HG03066 (cell line): Measurements from ENCODE around the gene CUL9.
"Not testable (repeated sequence)": the region's sequence is repeated elsewhere in the genome, so short reads cannot be mapped to it uniquely, and the experiment has no call there.

Source experiments
- ATAC-seq: cut with Tn5 transposase; IDR thresholded peaks from one replicate; pipeline ENCODE4 v1.9.1; 2021; ENCODE audit warnings: low read depth; ENCODE audit not compliant: unreplicated experiment

Gene CUL9

DNA sequence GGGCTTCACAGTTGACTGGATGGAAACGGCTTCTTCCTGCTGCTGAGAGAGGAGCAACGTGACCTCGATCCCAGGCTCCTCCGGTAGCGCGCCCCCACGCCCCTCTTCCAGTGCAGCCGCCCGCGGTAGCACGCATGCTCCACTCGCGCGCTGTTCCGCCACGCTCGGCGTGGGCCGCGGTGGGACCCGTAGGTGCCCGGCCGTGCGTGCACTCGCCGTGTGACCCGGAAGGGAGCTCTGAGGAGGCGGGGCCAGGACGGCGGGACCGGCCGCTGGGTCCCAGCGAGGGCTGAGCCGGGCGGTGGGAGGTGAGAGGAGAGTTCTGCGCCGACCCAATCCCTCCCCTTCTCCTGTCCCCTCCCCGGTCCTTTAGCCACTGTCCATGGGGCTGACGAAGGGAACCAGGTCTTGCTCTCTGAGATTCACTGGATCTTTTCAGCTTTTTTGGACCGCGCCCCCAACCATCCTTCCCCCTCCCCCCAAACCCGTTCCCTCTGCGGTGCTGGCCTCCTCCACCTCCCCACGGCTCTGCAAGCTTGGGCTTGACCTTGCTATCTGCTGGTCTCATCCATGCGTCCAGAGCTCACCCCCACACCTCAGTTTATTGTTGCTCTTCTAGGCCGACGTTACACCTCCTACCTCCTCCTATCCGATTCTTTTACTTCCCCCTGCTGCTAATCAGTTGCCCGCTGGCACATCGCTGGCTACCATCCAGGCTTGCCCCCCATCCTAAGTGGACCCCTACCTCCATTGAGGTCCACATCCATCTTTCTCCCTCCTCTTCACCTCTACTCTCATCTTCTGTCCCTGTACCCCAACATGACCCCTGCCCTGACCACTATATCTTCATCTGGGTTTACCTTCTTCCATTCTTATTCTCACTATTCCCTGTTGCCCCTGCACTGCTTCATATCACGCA is at the start of gene CUL9:
TSS of gene CUL9 (plus strand) at position 255 of the 919 bp plus-strand sequence. CDS start 2,115 bp downstream, outside the sequence.
- ATAC-seq: peak; percentile 87

DNA sequence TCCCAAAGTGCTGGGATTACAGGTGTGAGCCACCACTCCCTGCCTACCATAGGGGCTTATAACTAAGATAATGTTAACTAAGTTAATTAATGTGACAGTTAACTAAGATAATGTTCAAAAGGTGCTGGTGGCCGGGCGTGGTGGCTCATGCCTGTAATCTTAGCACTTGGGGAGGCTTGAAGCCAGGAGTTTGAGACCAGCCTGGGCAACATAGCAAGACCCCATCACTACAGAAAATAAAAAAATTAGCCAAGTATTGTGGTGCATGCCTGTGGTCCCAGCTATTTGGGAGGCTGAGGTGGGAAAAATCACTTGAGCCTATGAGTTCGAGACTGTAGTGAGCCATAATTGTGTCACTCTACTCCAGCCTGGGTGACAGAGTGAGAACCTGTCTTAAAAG is 43.7 kb upstream of the CUL9 start:
- no peak for ATAC-seq

DNA sequence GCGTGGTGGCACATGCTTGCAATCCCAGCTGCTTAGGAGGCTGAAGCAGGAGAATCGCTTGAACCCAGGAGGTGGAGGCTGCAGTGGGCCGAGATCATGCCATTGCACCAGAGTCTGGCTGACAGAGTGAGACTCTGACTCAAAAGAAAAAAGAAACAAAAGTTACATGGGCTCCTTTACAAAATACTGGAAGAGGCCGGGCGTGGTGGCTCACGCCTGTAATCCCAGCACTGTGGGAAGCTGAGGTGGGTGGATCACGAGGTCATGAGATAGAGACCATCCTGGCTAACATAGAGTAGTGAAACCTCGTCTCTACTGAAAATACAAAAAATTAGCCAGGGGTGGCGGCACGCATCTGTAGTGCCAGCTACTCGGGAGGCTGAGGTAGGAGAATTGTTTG is 42.0 kb upstream of the CUL9 start:
- ATAC-seq: not testable (repeated sequence)

DNA sequence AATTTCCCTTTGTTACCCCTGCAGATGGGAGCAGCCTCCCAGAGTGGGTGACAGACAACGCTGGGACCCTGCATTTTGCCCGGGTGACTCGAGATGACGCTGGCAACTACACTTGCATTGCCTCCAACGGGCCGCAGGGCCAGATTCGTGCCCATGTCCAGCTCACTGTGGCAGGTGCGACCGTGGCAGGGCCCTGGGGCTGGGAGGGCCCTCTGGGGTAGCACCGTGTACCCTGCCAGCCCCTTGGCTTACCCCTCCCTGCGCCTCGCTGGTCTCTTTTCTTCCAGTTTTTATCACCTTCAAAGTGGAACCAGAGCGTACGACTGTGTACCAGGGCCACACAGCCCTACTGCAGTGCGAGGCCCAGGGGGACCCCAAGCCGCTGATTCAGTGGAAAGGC is 40.4 kb upstream of the CUL9 start:
- ATAC-seq: no peak

DNA sequence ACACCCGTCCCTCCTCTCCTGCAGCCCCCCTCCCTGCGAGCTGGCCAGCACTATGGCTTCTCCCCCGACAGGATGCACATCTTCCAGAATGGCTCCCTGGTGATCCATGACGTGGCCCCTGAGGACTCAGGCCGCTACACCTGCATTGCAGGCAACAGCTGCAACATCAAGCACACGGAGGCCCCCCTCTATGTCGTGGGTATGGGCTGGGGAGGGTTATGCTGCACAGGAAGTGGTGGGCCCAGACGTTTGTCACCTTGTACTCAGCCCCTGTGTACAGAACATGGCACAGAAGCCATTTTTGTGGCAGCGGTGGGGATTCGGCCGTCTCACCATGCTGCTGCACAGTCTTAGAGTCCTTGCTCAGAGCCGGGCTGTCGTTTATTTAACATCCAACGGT is 39.9 kb upstream of the CUL9 start:
- ATAC-seq: no peak

DNA sequence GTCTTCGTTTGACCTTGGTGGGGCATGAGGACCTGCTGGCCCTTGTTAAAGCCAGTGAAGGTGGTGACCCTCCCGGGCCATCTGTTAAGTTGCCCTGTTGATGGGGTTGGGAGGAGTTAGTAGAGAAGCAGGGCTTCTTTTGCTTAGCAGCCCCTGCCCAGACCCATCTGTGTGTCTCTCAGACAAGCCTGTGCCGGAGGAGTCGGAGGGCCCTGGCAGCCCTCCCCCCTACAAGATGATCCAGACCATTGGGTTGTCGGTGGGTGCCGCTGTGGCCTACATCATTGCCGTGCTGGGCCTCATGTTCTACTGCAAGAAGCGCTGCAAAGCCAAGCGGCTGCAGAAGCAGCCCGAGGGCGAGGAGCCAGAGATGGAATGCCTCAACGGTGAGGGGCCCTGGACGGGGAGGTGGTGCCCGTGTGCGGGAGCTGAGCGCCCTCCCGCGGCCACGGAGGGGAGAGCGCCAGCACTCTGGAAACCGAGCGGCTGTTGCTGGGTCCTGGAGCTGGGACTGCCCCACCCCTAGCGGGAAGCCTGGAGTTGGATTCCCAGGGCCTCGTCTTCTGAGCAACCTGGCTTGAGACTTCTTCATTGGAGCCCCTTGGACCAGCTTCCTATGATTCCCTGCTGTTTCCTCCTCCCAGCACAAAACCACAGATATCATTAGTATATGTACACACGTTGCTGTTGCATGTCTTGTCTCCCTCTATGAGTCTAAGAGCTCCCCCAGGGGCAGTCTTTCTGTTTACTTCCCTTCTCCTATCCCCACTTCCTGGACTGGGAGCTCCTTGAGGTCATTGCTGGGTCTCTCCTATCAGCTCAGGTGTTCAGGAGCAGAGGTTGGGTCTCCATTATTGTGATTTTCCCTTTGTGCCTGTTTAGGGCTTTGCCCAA is 38.5 kb upstream of the CUL9 start:
- ATAC-seq: no peak

DNA sequence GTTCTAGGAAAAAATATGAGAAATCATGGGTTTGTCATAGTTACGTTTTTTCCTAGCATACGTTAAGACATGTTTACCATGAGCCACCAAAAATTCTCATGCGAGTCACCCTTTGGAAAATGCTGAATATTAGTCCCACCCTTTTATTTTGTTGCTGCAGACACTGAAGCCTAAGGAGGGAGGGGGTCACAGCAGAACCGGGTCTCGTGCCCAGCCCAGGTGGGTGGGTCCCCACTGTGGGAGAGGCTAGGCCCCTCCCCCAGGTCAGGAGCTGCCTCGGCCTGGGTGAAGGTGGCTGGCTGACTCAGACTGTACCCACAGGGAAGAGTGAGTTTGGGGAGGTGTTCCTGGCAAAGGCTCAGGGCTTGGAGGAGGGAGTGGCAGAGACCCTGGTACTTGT is 37.1 kb upstream of the CUL9 start:
- ATAC-seq: no peak

DNA sequence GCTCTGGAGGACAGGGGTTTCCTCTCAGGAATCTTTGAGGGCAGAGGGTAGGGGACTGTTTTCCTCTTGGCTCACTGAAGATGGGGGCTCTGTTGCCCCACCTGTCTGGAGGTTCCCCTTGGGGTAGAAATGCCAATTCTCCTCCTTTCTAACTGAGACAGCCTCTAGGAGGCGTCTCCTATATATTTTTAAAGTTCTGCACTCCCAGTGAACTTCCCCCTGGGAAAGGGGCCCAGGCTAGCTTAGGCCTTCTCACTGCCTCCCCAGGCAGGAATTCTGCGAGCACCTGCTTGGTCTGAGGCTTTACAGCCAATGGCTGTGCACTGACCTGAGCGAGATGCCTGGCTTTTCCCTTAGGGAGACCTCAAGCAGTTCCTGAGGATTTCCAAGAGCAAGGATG is 35.7 kb upstream of the CUL9 start:
- ATAC-seq: no peak

DNA sequence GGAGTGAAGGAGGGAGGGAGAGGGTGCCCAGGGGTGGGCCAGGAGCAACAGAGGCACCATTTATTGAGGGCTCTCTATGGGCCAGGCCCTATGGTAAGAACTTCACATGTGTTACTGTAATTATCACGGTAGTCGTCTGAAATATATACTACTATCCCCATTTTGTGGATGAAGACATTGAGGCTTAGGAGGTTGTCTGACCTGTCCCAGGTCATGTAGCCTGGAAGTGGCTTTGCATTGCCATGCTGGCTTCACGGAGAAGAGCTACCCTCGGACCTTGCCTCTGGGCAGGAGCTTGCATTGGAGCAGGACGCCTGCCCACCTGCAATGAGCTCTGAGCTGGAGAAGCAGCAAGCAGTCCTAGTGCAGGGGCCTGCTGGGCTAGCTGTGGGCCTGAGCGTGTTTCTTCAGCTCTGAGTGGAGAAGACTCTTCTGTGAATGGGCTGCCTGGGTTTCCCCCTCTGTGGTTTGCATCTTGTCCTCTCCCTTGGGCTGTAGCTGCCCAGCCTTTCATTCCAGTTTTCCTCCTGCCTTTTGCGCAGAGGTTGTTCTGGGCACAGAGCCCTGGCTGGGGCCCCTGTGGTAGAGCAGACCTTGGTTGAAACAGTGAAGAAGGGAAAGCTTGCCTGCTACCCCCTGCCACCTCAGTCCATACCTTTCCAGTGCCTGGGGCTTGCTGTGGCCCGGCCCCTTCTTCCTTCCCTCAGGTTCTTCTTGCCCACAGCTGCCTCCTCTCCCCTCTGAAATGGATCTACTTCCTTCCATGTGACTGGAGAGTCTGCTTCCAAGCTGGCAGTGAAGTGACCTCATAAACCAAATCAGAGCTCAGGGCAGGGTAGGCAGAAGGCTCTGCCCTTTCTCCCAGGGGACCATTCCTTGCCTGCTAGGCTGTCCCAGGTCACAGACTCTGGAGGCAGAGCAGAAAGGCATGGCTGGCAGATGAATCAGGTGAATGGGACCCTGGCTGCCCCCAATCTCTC is 35.0 kb upstream of the CUL9 start:
- ATAC-seq: no peak

DNA sequence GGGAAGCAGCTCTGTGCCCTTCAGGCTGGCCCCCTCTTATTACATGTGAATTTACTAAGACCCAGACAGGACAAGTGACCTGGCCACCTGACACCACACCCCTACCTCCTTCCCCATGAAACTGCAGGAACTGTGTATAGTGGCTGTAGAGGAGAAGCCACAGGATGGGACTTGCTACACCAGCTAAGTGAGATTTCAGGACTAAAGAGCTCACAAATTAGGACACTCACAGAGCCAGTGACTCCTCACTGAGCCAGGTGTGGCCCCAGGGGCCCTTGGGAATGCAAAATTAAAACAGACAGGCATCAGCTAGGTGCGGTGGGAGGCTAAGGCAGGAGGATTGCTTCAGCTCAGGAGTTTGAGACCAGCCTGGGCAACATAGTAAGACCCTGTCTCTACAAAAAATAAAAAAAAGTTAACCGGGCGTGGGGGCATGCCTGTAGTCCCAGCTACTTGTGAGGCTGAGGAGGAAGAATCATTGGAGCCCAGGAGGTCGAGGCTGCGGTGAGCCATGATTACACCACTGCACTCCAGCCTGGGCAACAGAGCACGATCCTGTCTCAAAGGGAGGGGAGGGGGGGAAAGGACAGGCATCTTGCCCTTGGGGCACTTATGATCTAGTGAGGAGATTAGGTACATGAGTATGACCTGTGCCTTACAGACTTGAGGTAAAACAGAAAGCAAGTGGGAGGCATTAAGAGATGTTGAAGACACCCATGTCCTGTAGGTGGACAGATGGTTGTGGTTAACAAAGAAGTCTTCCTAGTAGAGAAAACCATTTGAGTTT is 34.1 kb upstream of the CUL9 start:
- ATAC-seq: no peak

DNA sequence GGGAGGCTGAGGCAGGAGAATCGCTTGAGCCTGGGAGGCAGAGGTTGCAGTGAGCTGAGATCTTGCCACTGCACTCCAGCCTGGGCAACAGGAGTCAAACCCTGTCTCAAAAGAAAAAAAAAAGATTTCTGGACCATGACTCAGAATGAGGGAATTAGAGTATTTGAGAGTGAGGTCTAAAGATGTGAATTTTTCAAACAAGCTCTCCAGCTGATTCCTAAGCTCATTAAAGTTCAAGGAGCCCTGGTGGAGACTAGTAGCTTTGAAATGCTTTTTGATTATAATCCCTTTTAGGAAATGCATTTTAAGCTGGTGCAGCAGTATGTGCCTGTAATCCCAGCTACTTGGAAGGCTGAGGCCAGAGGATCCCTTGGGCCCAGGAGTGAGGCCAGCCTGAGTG is 32.7 kb upstream of the CUL9 start:
- ATAC-seq: no peak

DNA sequence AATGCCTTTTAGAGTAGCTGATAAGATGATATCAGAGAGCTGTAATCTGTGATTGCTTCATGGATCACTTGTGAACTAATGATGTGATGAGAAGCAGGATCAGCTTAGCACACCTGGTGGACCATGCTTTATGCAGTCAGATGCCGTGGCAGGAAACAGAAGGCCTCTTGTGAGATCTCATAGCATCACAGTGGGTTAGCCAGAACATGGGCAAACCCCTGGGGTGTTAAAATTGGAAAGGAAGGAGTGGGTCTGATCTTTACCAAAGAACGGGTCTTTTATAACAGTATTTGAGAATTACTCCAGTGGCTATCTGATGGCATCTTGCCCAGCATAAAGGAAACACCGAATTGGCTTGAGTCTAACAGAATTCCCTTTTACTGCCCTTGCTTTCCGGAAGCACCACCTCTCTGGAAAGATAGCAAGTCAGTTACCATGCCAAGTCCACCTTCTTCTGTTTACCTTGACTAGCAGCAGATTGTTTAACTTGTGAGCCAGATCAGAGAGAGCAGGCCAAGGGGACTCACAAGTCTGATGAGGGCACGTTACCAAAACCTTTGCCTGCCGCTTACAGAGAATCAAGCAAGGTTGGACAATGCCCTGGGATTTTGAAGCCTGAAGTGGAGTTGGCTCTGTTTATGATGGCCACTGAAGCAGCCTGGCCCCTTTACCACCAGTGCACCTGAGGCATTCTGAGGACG is 31.8 kb upstream of the CUL9 start:
- no peak for ATAC-seq

DNA sequence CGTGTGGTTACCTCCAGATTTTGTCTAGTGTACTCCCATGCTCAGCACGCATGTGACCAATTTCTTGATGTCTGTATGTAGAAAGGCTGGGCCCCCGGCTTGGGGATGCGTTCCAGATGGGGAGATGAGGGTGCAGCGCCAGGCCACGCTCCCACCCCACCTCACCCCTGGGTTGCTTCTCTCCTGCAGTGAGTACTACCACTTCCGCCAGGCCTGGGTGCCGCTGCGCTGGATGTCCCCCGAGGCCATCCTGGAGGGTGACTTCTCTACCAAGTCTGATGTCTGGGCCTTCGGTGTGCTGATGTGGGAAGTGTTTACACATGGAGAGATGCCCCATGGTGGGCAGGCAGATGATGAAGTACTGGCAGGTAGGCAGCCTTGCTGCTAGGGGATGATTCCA is 22.4 kb upstream of the CUL9 start:
- ATAC-seq: no peak

DNA sequence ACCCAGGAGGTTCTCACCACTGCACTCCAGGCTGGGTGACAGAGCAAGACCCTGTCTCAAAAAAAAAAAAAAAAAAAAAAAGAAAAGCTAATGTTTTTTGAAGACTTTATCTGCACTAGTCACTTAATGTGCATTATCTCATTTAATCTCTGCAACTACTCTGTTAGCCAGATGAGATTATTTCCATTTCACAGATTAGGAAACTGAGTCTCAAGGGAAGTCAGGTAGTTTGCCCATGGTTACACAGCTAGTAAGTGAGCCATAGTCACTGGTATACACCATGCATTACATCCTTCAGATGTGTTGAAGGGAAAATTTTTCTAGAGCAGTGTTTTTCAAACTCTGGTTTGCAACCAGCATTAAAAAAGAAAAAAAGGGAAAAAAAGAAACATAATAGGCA is 18.1 kb upstream of the CUL9 start:
- ATAC-seq: no peak

DNA sequence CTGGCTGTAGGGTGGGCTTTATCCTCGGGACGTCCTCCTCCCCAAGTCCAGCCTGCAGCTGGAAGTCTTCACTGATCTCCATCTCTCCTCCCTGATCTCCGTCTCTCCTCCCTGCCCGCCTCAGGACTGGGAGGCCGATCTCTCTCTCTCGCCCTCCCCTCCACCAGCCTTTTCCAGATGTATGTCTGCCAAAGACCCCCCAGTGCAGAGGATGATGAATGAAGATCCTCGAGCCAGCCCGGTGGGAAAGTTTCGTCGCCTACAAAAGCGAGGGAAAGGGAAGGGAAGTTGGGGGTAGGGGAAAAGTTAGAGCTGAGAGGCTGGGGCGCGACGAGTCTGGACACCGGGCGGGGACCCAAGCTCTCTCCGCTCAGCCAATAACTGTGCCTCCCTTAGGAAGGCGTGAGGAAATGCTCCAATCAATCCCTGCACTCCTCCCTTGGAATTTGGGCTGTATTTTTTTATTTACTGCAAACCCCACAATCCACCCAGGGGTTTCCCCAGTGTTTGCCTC is 11.5 kb upstream of the CUL9 start:
- ATAC-seq: no peak

DNA sequence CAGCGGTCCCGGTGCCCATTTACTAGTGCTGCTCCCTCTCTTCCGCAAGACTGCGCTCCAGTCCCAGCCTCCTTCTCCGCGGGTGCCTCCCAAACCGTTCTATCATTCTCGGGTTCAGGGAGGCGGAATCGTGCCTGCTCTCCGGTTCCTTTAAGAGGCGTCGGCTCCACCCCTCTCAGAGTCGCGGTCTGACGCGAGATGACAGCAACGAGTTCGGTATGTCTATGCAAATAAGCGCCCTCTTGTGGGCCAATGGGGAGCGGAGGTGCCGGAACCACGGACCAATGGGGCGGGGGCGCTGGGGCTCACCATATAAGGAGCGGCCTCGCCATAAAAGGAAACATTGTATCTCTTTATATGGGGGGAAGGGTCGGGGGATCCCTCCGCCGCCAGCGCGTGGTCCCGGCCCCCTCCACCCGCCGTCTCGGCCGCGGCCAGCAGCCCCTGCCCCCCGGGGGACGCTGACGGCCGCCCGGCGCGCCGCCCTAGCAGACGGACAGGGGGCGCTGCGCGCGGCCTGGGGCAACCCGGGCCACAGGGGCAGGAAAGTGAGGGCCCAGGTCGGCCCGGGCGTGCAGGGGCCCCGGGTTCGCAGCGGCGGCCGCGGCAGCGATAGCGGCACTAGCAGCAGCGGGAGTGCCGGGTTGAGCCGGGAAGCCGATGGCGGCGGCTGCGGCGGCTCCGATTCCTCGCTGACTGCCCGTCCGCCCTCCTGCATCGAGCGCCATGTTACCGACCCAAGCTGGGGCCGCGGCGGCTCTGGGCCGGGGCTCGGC is 10.9 kb upstream of the CUL9 start, which contains the start of gene SRF:
TSS of gene SRF (plus strand) at position 339 of the 776 bp plus-strand sequence. CDS start at position 727, 388 bp downstream.
- ATAC-seq: peak; percentile 55

DNA sequence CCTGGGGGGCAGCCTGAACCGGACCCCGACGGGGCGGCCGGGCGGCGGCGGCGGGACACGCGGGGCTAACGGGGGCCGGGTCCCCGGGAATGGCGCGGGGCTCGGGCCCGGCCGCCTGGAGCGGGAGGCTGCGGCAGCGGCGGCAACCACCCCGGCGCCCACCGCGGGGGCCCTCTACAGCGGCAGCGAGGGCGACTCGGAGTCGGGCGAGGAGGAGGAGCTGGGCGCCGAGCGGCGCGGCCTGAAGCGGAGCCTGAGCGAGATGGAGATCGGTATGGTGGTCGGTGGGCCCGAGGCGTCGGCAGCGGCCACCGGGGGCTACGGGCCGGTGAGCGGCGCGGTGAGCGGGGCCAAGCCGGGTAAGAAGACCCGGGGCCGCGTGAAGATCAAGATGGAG is 10.3 kb upstream of the CUL9 start:
- ATAC-seq: no peak
